Measurements from ENCODE around the gene MYRIP. TPM values are rescaled to one million over a fixed set of nuclear protein-coding genes. Genes with fewer than 3 reads are reported as not detected.

Gene MYRIP
- total RNA-seq, 3 donors from 2014 or later = 2.3 to 4.8 (median 2.6) TPM

GRCh38 chr3:40187945-40188344, 378.5 kb downstream of the MYRIP start:
- intact Hi-C loops (cut with DNase I; ENCODE audit: low total_unique reads) = no loop called here
- no peak for DNase-seq (ENCODE audit: low spot score in 2 of 2)
- TF ChIP-seq POLR2AphosphoS5 (IDR thresholded peaks at IDR 0.05) (no peak), CTCF (IDR thresholded peaks at IDR 0.05) (no peak), POLR2A (IDR thresholded peaks at IDR 0.05) (no peak)
- Histone ChIP-seq H3K27ac (no peak overlapping the region), H3K9me3 (no peaks in the 10 kb centered on the region), H3K27me3 (no peaks in the 10 kb centered on the region), H3K4me1 (no peaks in the 10 kb centered on the region), H3K4me3 (no peak overlapping the region), H3K36me3 (no peaks in the 10 kb centered on the region)

- no peaks in the 10 kb centered on the region for H3K9me3 ChIP-seq
- no peaks in the 10 kb centered on the region for H3K4me1 ChIP-seq
- no peak for TF ChIP-seq POLR2AphosphoS5 (IDR thresholded peaks at IDR 0.05)
- no peak overlapping the region for H3K27ac ChIP-seq
- intact Hi-C loops (cut with DNase I; ENCODE audit: low total_unique reads) = no loop called here
- H3K4me3 ChIP-seq = no peak overlapping the region
- H3K36me3 ChIP-seq = no peaks in the 10 kb centered on the region
- DNase-seq (ENCODE audit: low spot score in 2 of 2) = no peak
- H3K27me3 ChIP-seq = no peaks in the 10 kb centered on the region
Observed at GRCh38 chr3:40189118-40189517, 379.7 kb downstream of the MYRIP start.

- no peak overlapping the region for H3K4me3 ChIP-seq
- H3K27ac ChIP-seq = no peak overlapping the region
- no peaks in the 10 kb centered on the region for H3K4me1 ChIP-seq
- H3K36me3 ChIP-seq = no peaks in the 10 kb centered on the region
- H3K9me3 ChIP-seq = no peaks in the 10 kb centered on the region
- no peak for DNase-seq (ENCODE audit: low spot score in 2 of 2)
- intact Hi-C loops (cut with DNase I; ENCODE audit: low total_unique reads) = no loop called here
- TF ChIP-seq CTCF (IDR thresholded peaks at IDR 0.05) (no peak), POLR2AphosphoS5 (IDR thresholded peaks at IDR 0.05) (no peak), POLR2A (IDR thresholded peaks at IDR 0.05) (no peak)
- no peaks in the 10 kb centered on the region for H3K27me3 ChIP-seq
Observed at GRCh38 chr3:40190056-40190455, 380.6 kb downstream of the MYRIP start.

- H3K4me3 ChIP-seq = no peak overlapping the region
- no peaks in the 10 kb centered on the region for H3K9me3 ChIP-seq
- H3K36me3 ChIP-seq = no peaks in the 10 kb centered on the region
- no peak for DNase-seq (ENCODE audit: low spot score in 2 of 2)
- H3K4me1 ChIP-seq = no peaks in the 10 kb centered on the region
- H3K27ac ChIP-seq = no peak overlapping the region
- TF ChIP-seq POLR2A (IDR thresholded peaks at IDR 0.05) (no peak), CTCF (IDR thresholded peaks at IDR 0.05) (no peak), POLR2AphosphoS5 (IDR thresholded peaks at IDR 0.05) (no peak)
- H3K27me3 ChIP-seq = no peaks in the 10 kb centered on the region
- intact Hi-C loops (cut with DNase I; ENCODE audit: low total_unique reads) = no loop called here
Observed at GRCh38 chr3:40191251-40191650, 381.8 kb downstream of the MYRIP start.

- Histone ChIP-seq H3K36me3 (no peaks in the 10 kb centered on the region), H3K4me3 (no peak overlapping the region), H3K27me3 (no peaks in the 10 kb centered on the region), H3K4me1 (no peaks in the 10 kb centered on the region), H3K27ac (no peak overlapping the region), H3K9me3 (no peaks in the 10 kb centered on the region)
- intact Hi-C loops (cut with DNase I; ENCODE audit: low total_unique reads) = no loop called here
- TF ChIP-seq POLR2A (IDR thresholded peaks at IDR 0.05) (no peak), CTCF (IDR thresholded peaks at IDR 0.05) (peak; percentile 62 to 69 (median 65))
- DNase-seq (ENCODE audit: low spot score in 2 of 2) = peak in 1 of 2 donors; percentile 35
Observed at GRCh38 chr3:40191850-40192448, 382.5 kb downstream of the MYRIP start.

- intact Hi-C loops (cut with DNase I; ENCODE audit: low total_unique reads) = no loop called here
Observed at GRCh38 chr3:40192628-40193027, 383.2 kb downstream of the MYRIP start.

More at GRCh38 chr3:40192628-40193027, 383.2 kb downstream of the MYRIP start:
- TF ChIP-seq CTCF (IDR thresholded peaks at IDR 0.05) = no peak
- TF ChIP-seq POLR2A (IDR thresholded peaks at IDR 0.05) = no peak
- TF ChIP-seq POLR2AphosphoS5 (IDR thresholded peaks at IDR 0.05) = no peak
- no peaks in the 10 kb centered on the region for H3K36me3 ChIP-seq
- H3K4me3 ChIP-seq = no peak overlapping the region
- H3K4me1 ChIP-seq = no peaks in the 10 kb centered on the region
- no peak overlapping the region for H3K27ac ChIP-seq
- no peaks in the 10 kb centered on the region for H3K27me3 ChIP-seq
- DNase-seq (ENCODE audit: low spot score in 2 of 2) = no peak
- H3K9me3 ChIP-seq = no peaks in the 10 kb centered on the region
